Activated B cell treated with CpG ODN at 0.5 μM for 24 hours (primary cell): ENCODE results near the gene YY1. TPM values are rescaled to one million over a fixed set of nuclear protein-coding genes. Genes with fewer than 3 reads are reported as not detected.

Experiments
- ATAC-seq: fragments of 200-7000 bp; cut with Tn5 transposase; one replicate; pipeline ENCODE4 v1.10.0; 2021; ENCODE audit warnings: low read depth, mild to moderate bottlenecking, moderate library complexity
- CTCF ChIA-PET: fragments of 350-600 bp; sonication (Branson Sonifier 250); formaldehyde crosslinking; loops from one replicate; lab custom pipeline; 2021; ENCODE audit warnings: antibody characterized with exemption; lab: Charles Lee
- POLR2A ChIA-PET: fragments of 350-600 bp; sonication (Branson Sonifier 250); formaldehyde crosslinking; loops from one replicate; lab custom pipeline; 2021; ENCODE audit warnings: antibody characterized with exemption; lab: Charles Lee
- DNase-seq: peaks from one replicate; pipeline ENCODE4 v3.0.0; 2022
- H3K27ac Mint-ChIP-seq: one replicate; pipeline ENCODE4 v1.8.0; 2020; ENCODE audit warnings: mixed read lengths
- H3K27me3 Mint-ChIP-seq: one replicate; pipeline ENCODE4 v1.8.0; 2021; ENCODE audit warnings: mixed read lengths
- H3K36me3 Mint-ChIP-seq: one replicate; pipeline ENCODE4 v1.8.0; 2021; ENCODE audit warnings: low read depth, mixed read lengths
- H3K4me1 Mint-ChIP-seq: one replicate; pipeline ENCODE4 v1.8.0; 2021; ENCODE audit warnings: mixed read lengths
- H3K4me3 Mint-ChIP-seq: one replicate; pipeline ENCODE4 v1.8.0; 2020; ENCODE audit warnings: mild to moderate bottlenecking, mixed read lengths
- H3K9me3 Mint-ChIP-seq: one replicate; pipeline ENCODE4 v1.8.0; 2020; ENCODE audit warnings: mixed read lengths
- CTCF ChIP-seq: fragments of 200-600 bp; IDR thresholded peaks from one replicate; pipeline ENCODE4 v1.8.0; 2022; ENCODE audit warnings: antibody characterized with exemption, mild to moderate bottlenecking
- intact Hi-C: fragments of 100-400 bp; cut with micrococcal nuclease; formaldehyde crosslinking; loops from one replicate; pipeline ENCODE4 v1.15.1; 2024
- total RNA-seq: library from RNA; stranded (reverse); gene quantifications from 2 replicates; pipeline ENCODE4 v1.2.3, GENCODE V29; 2022

Gene YY1
- total RNA-seq, 1 donor from 2014 or later, result 72.6 TPM

- peaks cover 54% of the 10 kb centered on the region for H3K4me1 Mint-ChIP-seq
- no peaks in the 10 kb centered on the region for H3K27me3 Mint-ChIP-seq
- H3K36me3 Mint-ChIP-seq, result no peaks in the 10 kb centered on the region
- ChIA-PET CTCF (no interaction called here), POLR2A (interaction anchor here (1.1 kb wide), 1 partner anchor 9 kb away, joined by 4 read pairs; no protein-coding TSS in a partner anchor)
- H3K4me3 Mint-ChIP-seq, result no peak overlapping the region
- no peak for DNase-seq
- intact Hi-C loops, result no loop called here
- no peak for TF ChIP-seq CTCF
- no peak for ATAC-seq
- H3K9me3 Mint-ChIP-seq, result no peaks in the 10 kb centered on the region
- no peak overlapping the region for H3K27ac Mint-ChIP-seq
Measured at GRCh38 chr14:100298551-100299237, 59.8 kb downstream of the YY1 start.

- TF ChIP-seq CTCF, result no peak
- POLR2A ChIA-PET, result no interaction called here
- no peak for ATAC-seq
- no peak for DNase-seq
- H3K36me3 Mint-ChIP-seq, result no peaks in the 10 kb centered on the region
- H3K27ac Mint-ChIP-seq, result no peak overlapping the region
- H3K9me3 Mint-ChIP-seq, result no peaks in the 10 kb centered on the region
- CTCF ChIA-PET, result no interaction called here
- H3K4me1 Mint-ChIP-seq, result peaks cover 50% of the 10 kb centered on the region
- intact Hi-C loops, result no loop called here
- H3K27me3 Mint-ChIP-seq, result no peaks in the 10 kb centered on the region
- no peak overlapping the region for H3K4me3 Mint-ChIP-seq
Measured at GRCh38 chr14:100299238-100299560, 60.3 kb downstream of the YY1 start.

- H3K4me3 Mint-ChIP-seq, result no peak overlapping the region
- ATAC-seq, result no peak
- no peaks in the 10 kb centered on the region for H3K27me3 Mint-ChIP-seq
- CTCF ChIA-PET, result interaction anchor here (2.3 kb wide), 1 partner anchor 17 kb away, joined by 6 read pairs; no protein-coding TSS in a partner anchor
- intact Hi-C loops, result loop anchor here (10.0 kb wide), 1 partner anchor 698 kb away; the partner anchor contains the start of gene CCDC85C
- H3K4me1 Mint-ChIP-seq, result peaks cover 34% of the 10 kb centered on the region
- H3K9me3 Mint-ChIP-seq, result no peaks in the 10 kb centered on the region
- no peak for DNase-seq
- POLR2A ChIA-PET, result interaction anchor here (1.0 to 1.4 kb wide), 2 partner anchors 9 to 11 kb away, joined by 3 read pairs; no protein-coding TSS in a partner anchor
- H3K36me3 Mint-ChIP-seq, result no peaks in the 10 kb centered on the region
- H3K27ac Mint-ChIP-seq, result no peak overlapping the region
- TF ChIP-seq CTCF, result no peak
Measured at GRCh38 chr14:100302616-100303015, 63.7 kb downstream of the YY1 start.

- no peaks in the 10 kb centered on the region for H3K9me3 Mint-ChIP-seq
- H3K4me1 Mint-ChIP-seq, result peaks cover 30% of the 10 kb centered on the region
- POLR2A ChIA-PET, result interaction anchor here (1.0 to 1.7 kb wide), 3 partner anchors 9 to 18 kb away, joined by 3 to 4 read pairs (median 3); no protein-coding TSS in a partner anchor
- ATAC-seq, result no peak
- CTCF ChIA-PET, result interaction anchor here (2.3 kb wide), 1 partner anchor 17 kb away, joined by 6 read pairs; no protein-coding TSS in a partner anchor
- H3K4me3 Mint-ChIP-seq, result no peak overlapping the region
- H3K27ac Mint-ChIP-seq, result no peak overlapping the region
- no peaks in the 10 kb centered on the region for H3K27me3 Mint-ChIP-seq
- H3K36me3 Mint-ChIP-seq, result no peaks in the 10 kb centered on the region
- intact Hi-C loops, result loop anchor here (10.0 kb wide), 1 partner anchor 698 kb away; the partner anchor contains the start of gene CCDC85C
- no peak for DNase-seq
- no peak for TF ChIP-seq CTCF
Measured at GRCh38 chr14:100303179-100303578, 64.2 kb downstream of the YY1 start.

GRCh38 chr14:100303925-100304324 is 65.0 kb downstream of the YY1 start:
- CTCF ChIA-PET, result interaction anchor here (2.3 kb wide), 1 partner anchor 18 kb away, joined by 6 read pairs; no protein-coding TSS in a partner anchor
- H3K27ac Mint-ChIP-seq, result no peak overlapping the region
- intact Hi-C loops, result loop anchor here (10.0 kb wide), 1 partner anchor 699 kb away; the partner anchor contains the start of gene CCDC85C
- H3K9me3 Mint-ChIP-seq, result no peaks in the 10 kb centered on the region
- no peaks in the 10 kb centered on the region for H3K36me3 Mint-ChIP-seq
- no peak for TF ChIP-seq CTCF
- DNase-seq, result no peak
- no peak overlapping the region for H3K4me3 Mint-ChIP-seq
- no peaks in the 10 kb centered on the region for H3K27me3 Mint-ChIP-seq
- no peak for ATAC-seq
- peaks cover 23% of the 10 kb centered on the region for H3K4me1 Mint-ChIP-seq
- POLR2A ChIA-PET, result interaction anchor here (1.4 to 1.7 kb wide), 2 partner anchors 9 to 18 kb away, joined by 3 to 4 read pairs; no protein-coding TSS in a partner anchor
